IPS-15b (cell line): Measurements from ENCODE around the gene COL5A1.

Experiments used
- H3K27me3 ChIP-seq: one replicate; pipeline ENCODE4 v1.6.1; 2013; ENCODE audit warnings: low read length; ENCODE audit not compliant: control insufficient read depth, insufficient read depth
- H3K36me3 ChIP-seq: one replicate; pipeline ENCODE4 v1.6.1; 2013; ENCODE audit warnings: low read length; ENCODE audit not compliant: control insufficient read depth, insufficient read depth
- H3K4me1 ChIP-seq: one replicate; pipeline ENCODE4 v1.6.1; 2013; ENCODE audit warnings: mild to moderate bottlenecking, low read length; ENCODE audit not compliant: control insufficient read depth, insufficient read depth
- H3K4me3 ChIP-seq: one replicate; pipeline ENCODE4 v1.5.1; 2013; ENCODE audit warnings: low read depth, low read length
- H3K9ac ChIP-seq: one replicate; pipeline ENCODE4 v1.6.1; 2013; ENCODE audit warnings: low read depth, mild to moderate bottlenecking, low read length
- H3K9me3 ChIP-seq: one replicate; pipeline ENCODE4 v1.6.1; 2013; ENCODE audit warnings: mild to moderate bottlenecking, low read length; ENCODE audit not compliant: control insufficient read depth, insufficient read depth

COL5A1 gene

GRCh38 chr9:134764473-134765269, 123.1 kb downstream of the COL5A1 start:
- no peaks in the 10 kb centered on the region for H3K9me3 ChIP-seq
- peaks cover 3% of the 10 kb centered on the region for H3K36me3 ChIP-seq
- H3K9ac ChIP-seq: no peak overlapping the region
- H3K4me3 ChIP-seq: no peak overlapping the region
- no peaks in the 10 kb centered on the region for H3K27me3 ChIP-seq
- no peaks in the 10 kb centered on the region for H3K4me1 ChIP-seq

- no peaks in the 10 kb centered on the region for H3K9me3 ChIP-seq
- H3K9ac ChIP-seq: no peak overlapping the region
- H3K27me3 ChIP-seq: no peaks in the 10 kb centered on the region
- no peak overlapping the region for H3K4me3 ChIP-seq
- H3K36me3 ChIP-seq: peaks cover 3% of the 10 kb centered on the region
- no peaks in the 10 kb centered on the region for H3K4me1 ChIP-seq
These were observed 124.2 kb downstream of the COL5A1 start for GRCh38 chr9:134765785-134766184.

GRCh38 chr9:134766587-134766986, 125.0 kb downstream of the COL5A1 start:
- Histone ChIP-seq H3K36me3 (peaks cover 3% of the 10 kb centered on the region), H3K27me3 (no peaks in the 10 kb centered on the region), H3K9ac (no peak overlapping the region), H3K4me3 (no peak overlapping the region), H3K9me3 (no peaks in the 10 kb centered on the region), H3K4me1 (no peaks in the 10 kb centered on the region)

- Histone ChIP-seq H3K36me3 (peaks cover 3% of the 10 kb centered on the region), H3K4me3 (no peak overlapping the region), H3K9ac (no peak overlapping the region), H3K4me1 (no peaks in the 10 kb centered on the region), H3K9me3 (no peaks in the 10 kb centered on the region), H3K27me3 (no peaks in the 10 kb centered on the region)
These were observed 126.7 kb downstream of the COL5A1 start for GRCh38 chr9:134768332-134768708.

- Histone ChIP-seq H3K27me3 (no peaks in the 10 kb centered on the region), H3K9me3 (no peaks in the 10 kb centered on the region), H3K4me1 (no peaks in the 10 kb centered on the region), H3K9ac (no peak overlapping the region), H3K36me3 (peaks cover 3% of the 10 kb centered on the region), H3K4me3 (no peak overlapping the region)
These were observed 127.2 kb downstream of the COL5A1 start for GRCh38 chr9:134768709-134769351.

- Histone ChIP-seq H3K4me1 (no peaks in the 10 kb centered on the region), H3K9ac (no peak overlapping the region), H3K36me3 (peaks cover 3% of the 10 kb centered on the region), H3K27me3 (no peaks in the 10 kb centered on the region), H3K4me3 (no peak overlapping the region), H3K9me3 (no peaks in the 10 kb centered on the region)
These were observed 129.7 kb downstream of the COL5A1 start for GRCh38 chr9:134770972-134771971.

- Histone ChIP-seq H3K4me1 (no peaks in the 10 kb centered on the region), H3K27me3 (no peaks in the 10 kb centered on the region), H3K9ac (no peak overlapping the region), H3K4me3 (no peak overlapping the region), H3K9me3 (no peaks in the 10 kb centered on the region), H3K36me3 (peaks cover 3% of the 10 kb centered on the region)
These were observed 130.7 kb downstream of the COL5A1 start for GRCh38 chr9:134772331-134772730.

GRCh38 chr9:134773842-134774241, 132.2 kb downstream of the COL5A1 start:
- no peak overlapping the region for H3K4me3 ChIP-seq
- H3K36me3 ChIP-seq: peaks cover 3% of the 10 kb centered on the region
- no peaks in the 10 kb centered on the region for H3K9me3 ChIP-seq
- H3K27me3 ChIP-seq: no peaks in the 10 kb centered on the region
- H3K9ac ChIP-seq: no peak overlapping the region
- no peaks in the 10 kb centered on the region for H3K4me1 ChIP-seq

GRCh38 chr9:134774410-134774809, 132.8 kb downstream of the COL5A1 start:
- Histone ChIP-seq H3K4me3 (no peak overlapping the region), H3K4me1 (no peaks in the 10 kb centered on the region), H3K27me3 (no peaks in the 10 kb centered on the region), H3K36me3 (peaks cover 3% of the 10 kb centered on the region), H3K9ac (no peak overlapping the region), H3K9me3 (no peaks in the 10 kb centered on the region)

GRCh38 chr9:134775081-134775951, 133.7 kb downstream of the COL5A1 start:
- H3K9me3 ChIP-seq: no peaks in the 10 kb centered on the region
- H3K4me3 ChIP-seq: no peak overlapping the region
- H3K4me1 ChIP-seq: no peaks in the 10 kb centered on the region
- H3K27me3 ChIP-seq: no peaks in the 10 kb centered on the region
- peaks cover 3% of the 10 kb centered on the region for H3K36me3 ChIP-seq
- no peak overlapping the region for H3K9ac ChIP-seq
